Fibroblast of skin of left biceps (primary cell): ENCODE data around the gene GRK4.

Source experiments
- DNase-seq, 2 experiments: peaks; one replicate each; pipeline ENCODE4 v3.0.0-alpha.2; 2013; ENCODE audit warnings: low read depth in 2 of 2

GRK4 gene

DNA sequence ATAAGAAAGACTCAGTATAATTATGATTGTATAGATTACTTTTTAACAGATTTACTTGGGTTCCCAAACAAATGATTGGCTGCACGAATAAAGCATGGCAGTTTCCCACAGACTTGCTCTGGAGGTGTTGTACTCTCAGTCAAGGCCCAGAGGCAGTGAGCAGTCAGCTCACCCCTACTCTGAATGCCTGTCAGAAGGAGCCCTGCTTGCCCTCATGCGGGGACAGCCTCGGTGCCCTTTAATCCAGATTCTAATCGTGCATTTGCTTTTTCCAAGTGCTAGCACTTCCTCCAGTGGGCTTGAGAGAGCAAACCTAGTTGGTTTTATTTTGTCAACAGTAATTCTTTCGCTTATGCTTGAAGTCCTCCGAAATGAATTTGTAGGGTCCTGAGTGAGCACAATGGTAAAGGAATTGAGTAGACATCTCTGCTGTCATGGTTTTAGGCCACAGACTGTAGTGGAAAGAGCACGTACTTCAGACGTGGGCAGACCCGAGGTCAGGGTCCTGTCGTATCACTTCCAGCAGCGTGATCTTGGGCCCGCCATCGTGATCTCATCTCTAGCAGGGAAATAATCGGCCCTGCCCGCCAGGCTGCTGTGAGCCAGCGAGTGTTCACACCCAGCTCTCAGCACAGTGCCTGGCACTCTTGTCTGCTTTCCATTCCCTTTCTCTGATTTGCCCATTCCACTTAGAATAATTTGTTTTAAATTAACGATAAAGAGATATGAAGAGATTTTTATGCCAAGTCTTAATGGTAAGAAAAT lies 48.3 kb downstream of the GRK4 start:
- DNase-seq: no peak

GRCh38 chr4:3013323-3013722 lies 50.0 kb downstream of the GRK4 start:
- DNase-seq: no peak

GRCh38 chr4:3013839-3014350 lies 50.5 kb downstream of the GRK4 start:
- DNase-seq: no peak

DNA sequence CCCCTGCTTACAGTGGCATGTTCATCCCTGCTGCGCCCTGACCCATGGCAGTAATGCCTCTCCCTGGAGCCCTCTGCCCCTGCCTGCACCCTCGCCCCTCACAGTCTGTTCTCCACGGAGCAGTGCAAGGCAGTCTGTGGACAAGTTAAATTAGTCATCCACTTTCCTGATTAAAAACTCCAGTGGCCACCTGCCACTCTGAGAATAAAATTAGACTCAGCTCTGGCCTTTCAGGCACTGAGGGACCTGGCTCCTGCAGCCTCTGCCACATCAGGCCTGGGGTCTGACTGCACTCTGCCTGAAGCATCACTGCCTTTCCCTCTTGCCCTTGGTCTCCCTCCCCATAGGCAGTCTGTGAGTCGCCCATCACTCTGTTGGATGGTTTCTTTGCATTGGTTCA lies 53.6 kb downstream of the GRK4 start:
- DNase-seq: no peak

DNA sequence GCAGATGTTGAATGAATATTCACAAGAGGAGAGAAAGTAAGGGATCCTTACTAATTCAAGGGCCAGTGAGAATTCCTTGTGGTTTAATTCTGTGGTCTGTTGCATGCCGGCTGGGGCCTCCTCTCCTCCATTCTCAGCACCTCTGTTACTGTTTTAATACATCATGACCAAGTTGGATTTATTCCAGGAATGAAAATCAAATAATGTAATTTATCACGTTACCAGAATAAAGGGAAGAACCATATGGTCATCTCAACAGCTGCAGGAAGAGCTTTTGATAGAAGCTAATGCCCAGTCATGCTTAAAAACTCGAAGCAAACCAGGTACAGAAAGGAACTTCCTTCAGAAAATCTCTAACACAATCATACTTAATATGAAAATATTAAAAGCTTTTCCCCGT lies 54.1 kb downstream of the GRK4 start:
- peak; percentile 36 to 49 for DNase-seq

- no peak for DNase-seq
Measured at GRCh38 chr4:3019145-3019846, 55.9 kb downstream of the GRK4 start.

- no peak for DNase-seq
Measured at GRCh38 chr4:3021127-3021526, 57.8 kb downstream of the GRK4 start.

DNA sequence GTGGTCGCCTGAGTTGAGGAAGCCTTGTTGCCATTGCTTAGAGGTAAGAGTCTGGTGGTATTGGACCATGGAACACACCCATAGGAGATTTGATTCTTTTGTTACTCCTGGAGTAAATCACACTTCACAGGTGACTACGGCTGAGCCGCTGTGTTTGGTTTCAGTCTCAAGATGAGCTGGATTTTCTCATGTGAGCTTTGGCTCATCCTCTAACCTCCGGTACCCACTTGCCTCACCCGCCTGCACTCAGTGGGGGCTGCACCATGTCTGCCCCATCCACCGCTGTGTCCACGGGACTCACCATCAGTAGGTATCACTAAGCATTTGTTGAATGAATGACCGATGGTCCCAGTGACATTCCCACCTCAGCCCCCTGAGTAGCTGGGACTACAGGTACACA lies 58.3 kb downstream of the GRK4 start:
- DNase-seq: no peak

DNA sequence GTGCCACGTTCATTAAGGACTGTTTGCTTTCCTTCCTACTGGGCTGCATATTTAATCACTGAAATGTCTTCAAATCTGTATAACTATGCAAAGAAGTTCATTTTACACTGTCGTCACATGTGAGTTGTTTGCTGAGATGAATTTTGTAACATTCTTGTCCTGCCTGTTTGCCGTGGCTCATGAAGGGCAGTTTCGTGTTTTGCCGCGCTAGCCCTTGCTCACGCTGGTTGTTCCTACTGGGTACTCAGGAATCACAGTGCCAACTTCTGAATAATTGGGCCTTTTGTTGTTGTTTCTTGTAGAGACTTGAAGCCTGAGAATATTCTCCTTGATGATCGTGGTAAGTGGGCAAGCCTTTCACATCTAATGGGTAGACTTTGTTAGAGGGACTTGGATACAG lies 58.7 kb downstream of the GRK4 start:
- DNase-seq: no peak

GRCh38 chr4:3022651-3023050 lies 59.3 kb downstream of the GRK4 start:
- DNase-seq: no peak

DNA sequence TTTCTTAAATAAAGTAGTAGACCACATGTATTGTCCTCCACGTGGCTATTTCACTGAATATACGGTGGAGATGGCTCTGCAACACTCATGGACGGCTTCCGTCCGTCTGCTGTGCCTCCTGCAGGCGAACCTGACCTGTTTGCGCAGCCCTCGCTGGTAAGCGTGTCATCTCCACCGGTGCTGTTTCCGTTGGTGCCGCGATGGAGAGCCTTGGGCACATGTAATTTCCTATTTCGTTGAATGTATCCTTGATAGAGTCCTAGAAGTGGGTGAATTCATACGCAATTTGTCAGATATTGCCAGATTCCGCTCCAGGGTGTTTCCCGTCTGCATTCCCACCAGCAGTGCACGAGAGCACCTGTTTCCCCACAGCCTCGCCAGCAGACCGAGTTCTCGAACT lies 62.5 kb downstream of the GRK4 start:
- DNase-seq: no peak

GRCh38 chr4:3026540-3026939 lies 63.2 kb downstream of the GRK4 start:
- no peak for DNase-seq

DNA sequence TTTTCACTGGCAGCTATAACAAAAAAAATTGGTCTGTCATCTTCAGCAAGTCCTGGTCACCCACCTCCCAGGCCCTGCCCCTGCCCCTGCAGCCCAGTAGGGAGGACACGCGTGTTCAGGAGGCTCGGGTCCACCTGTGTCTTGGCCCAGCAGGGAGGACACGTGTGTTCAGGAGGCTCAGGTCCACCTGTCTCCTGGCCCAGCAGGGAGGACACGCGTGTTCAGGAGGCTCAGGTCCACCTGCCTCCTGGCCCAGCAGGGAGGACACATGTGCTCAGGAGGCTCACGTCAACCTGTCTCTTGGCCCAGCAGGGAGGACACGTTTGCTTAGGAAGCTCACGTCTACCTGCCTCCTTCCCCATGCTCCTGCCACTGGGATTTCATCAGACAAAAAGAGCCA lies 66.1 kb downstream of the GRK4 start:
- DNase-seq: no peak

DNA sequence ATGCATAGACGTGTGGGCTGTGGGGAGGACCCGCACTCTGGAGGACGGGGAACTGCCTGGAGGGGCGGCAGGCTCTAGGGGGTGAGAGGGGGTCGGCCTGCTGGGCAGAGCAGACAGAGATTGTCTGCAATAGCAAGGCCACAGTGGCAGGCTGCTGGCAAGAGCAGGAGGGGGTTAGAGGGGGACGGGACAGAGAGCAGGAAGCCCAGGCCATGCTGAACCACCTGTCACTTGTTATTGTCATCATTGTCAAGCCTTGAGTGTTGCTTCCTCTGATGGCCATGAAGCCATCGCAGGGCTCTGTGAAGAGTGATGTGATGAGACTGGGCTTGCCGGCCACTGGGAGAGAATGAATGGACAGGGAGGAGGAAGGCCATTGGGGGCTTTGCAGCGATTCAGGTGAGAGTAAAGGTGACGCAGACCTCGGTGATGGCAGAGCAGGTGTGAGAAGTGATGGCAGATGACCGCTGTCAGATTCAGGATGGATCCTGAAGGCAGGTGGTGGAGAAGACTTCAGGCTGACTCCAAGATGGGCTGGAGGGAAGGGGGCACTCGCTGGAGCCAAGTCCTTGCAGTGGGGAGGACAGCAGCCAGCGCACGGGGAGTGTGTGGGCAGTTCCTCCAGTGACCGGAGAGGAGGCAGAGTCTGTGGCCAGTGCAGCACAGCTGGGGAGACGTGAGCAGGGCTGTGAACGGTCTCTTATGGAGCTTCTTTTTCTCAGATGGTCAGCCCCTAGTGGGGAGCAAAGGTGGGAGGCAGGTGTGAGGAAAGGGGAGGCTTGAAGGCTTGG lies 67.4 kb downstream of the GRK4 start:
- no peak for DNase-seq

DNA sequence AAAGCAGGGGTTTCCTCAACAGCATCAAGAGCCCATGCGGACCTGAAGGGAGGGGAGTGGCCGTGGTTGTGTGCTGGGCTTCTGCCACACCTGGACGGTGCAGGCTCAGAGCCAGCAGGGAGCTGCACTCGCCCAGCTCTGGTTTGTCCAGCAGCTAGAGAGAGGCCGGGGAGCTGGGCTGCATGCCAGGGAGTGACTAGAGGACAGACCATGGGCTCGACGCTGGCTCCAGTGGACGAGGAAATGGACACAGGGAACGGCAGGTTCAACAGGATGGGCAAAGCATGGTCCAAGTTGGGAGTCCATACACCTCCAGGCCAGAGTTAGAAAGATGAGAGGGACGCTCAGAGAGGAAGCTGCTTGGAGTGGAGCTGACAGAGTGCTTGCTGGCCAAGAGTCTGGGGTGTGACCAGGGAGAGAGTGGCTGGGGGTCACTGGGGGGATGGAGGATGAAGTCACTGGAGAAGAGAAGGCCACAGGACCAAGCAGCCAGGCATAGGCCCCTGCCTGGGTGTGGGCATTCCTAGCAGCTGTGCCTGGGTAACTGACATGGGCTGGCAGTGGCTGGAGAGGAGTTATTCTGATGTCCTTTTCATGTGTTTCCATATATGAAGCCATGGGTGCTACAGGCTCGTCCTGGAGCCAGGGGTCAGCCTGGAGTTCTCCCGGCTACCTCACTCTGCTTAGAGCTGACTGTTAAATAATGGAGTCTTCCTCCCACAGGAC lies 68.1 kb downstream of the GRK4 start:
- DNase-seq: no peak

- no peak for DNase-seq
Measured at GRCh38 chr4:3034231-3034630, 70.9 kb downstream of the GRK4 start.

GRCh38 chr4:3035249-3035648 lies 71.9 kb downstream of the GRK4 start:
- no peak for DNase-seq

DNA sequence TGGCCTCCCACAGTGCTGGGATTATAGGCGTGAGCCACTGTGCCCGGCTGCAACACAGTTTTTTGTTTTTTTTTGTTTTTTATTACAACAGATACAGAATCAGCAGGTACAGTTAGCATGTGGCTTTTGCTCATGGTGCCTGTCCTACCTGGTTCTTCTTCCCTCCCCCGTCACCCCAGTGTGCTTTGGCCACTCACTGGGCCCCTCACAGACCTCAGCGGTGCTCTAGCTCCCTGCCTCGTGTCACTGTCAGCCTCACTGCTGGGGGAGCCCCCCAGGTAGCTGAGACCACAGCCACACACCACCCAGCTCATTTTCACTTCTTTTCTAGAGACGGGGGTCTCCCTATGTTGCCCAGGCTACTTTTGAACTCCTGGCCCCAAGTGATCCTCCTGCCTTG lies 72.3 kb downstream of the GRK4 start:
- no peak for DNase-seq

- no peak for DNase-seq
Measured at GRCh38 chr4:3036131-3036952, 73.0 kb downstream of the GRK4 start.

DNA sequence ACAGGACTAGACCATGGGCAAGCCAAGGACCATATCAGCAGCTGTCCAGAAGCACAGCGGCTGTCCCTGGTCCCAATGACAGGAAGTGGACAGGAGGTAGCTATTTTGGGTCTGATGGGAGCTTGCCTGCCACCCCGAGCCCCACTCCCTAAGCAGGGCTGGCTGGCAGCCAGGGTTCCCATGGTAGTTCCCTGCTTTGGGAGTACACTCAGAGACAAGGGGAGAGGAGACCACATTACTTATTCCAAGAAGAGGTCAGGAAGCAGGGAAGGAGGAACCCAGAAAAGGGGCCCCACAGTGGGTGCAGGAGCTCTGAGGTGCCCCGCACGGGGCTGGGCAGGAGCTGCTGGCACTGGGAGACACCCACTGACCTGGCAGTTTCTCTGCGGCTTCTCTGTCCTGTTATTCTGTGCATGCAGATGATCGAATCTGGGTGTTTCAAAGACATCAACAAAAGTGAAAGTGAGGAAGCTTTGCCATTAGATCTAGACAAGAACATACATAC lies 74.6 kb downstream of the GRK4 start:
- DNase-seq: no peak
